Cardiac atrium fibroblast (primary cell): ENCODE measurements around the gene SLC27A3. TPM values are rescaled to one million over a fixed set of nuclear protein-coding genes. Genes with fewer than 3 reads are reported as not detected.

Source experiments
- total RNA-seq: library from RNA; depleted of rRNA; stranded (reverse); fragments of >200 nt; gene quantifications from 2 replicates; pipeline ENCODE4 v1.2.3, GENCODE V29; 2015

The SLC27A3 gene
- 19.1 and 19.5 TPM in 2 replicates for total RNA-seq

GRCh38 chr1:153774780-153775457 lies at the start of gene SLC27A3:
SLC27A3 (plus strand) TSS chr1:153775407; CDS start chr1:153775498, 91 bp downstream.

GRCh38 chr1:153727463-153728304 lies 47.5 kb upstream of the SLC27A3 start, which contains the start of gene INTS3:
INTS3 (plus strand) TSS chr1:153728050; CDS start chr1:153728635, 585 bp downstream.

Other genes starting within 250 kb of the SLC27A3 start
- gene S100A6, start 239.4 kb upstream of the SLC27A3 start, total RNA-seq = 782 and 910 TPM in 2 replicates
- not detected in 2 replicates for gene S100A5, start 234.5 kb upstream of the SLC27A3 start, total RNA-seq
- 145 and 248 TPM in 2 replicates for gene S100A4, start 229.6 kb upstream of the SLC27A3 start, total RNA-seq
- gene S100A3, start 226.1 kb upstream of the SLC27A3 start, total RNA-seq = 7.5 and 9.0 TPM in 2 replicates
- gene S100A2, start 209.6 kb upstream of the SLC27A3 start, total RNA-seq = 0.16 TPM in 1 of 2 replicates, not detected in the other
- gene S100A16, start 162.3 kb upstream of the SLC27A3 start, total RNA-seq = 200 and 242 TPM in 2 replicates
- not detected in 2 replicates for gene S100A14, start 159.1 kb upstream of the SLC27A3 start, total RNA-seq
- gene S100A13, start 147.9 kb upstream of the SLC27A3 start, total RNA-seq = 144 and 173 TPM in 2 replicates
- gene S100A1, start 147.0 kb upstream of the SLC27A3 start, total RNA-seq = not detected in 2 replicates
- gene CHTOP, start 141.3 kb upstream of the SLC27A3 start, total RNA-seq = 22.8 and 24.0 TPM in 2 replicates
- 56.1 and 65.7 TPM in 2 replicates for gene SNAPIN, start 116.7 kb upstream of the SLC27A3 start, total RNA-seq
- 122 and 128 TPM in 2 replicates for gene ILF2, start 104.4 kb upstream of the SLC27A3 start, total RNA-seq
- gene NPR1, start 96.7 kb upstream of the SLC27A3 start, total RNA-seq = 9.4 and 11.7 TPM in 2 replicates
- 21.8 and 27.7 TPM in 2 replicates for gene INTS3, start 47.4 kb upstream of the SLC27A3 start, total RNA-seq
- 2.3 and 4.4 TPM in 2 replicates for gene GATAD2B, start 147.6 kb downstream of the SLC27A3 start, total RNA-seq
- gene DENND4B, start 171.3 kb downstream of the SLC27A3 start, total RNA-seq = 6.8 and 7.4 TPM in 2 replicates
- gene CRTC2, start 183.2 kb downstream of the SLC27A3 start, total RNA-seq = 7.2 and 13.1 TPM in 2 replicates
- 91.7 and 96.9 TPM in 2 replicates for gene SLC39A1, start 188.1 kb downstream of the SLC27A3 start, total RNA-seq
- 1.8 and 2.9 TPM in 2 replicates for gene CREB3L4, start 192.5 kb downstream of the SLC27A3 start, total RNA-seq
- 208 and 220 TPM in 2 replicates for gene JTB, start 202.3 kb downstream of the SLC27A3 start, total RNA-seq
- 52.4 and 54.3 TPM in 2 replicates for gene RAB13, start 210.9 kb downstream of the SLC27A3 start, total RNA-seq
- 2,395 and 2,737 TPM in 2 replicates for gene RPS27, start 215.4 kb downstream of the SLC27A3 start, total RNA-seq